DND-41 (cell line): ENCODE measurements around the gene CLASP1.
"Not testable (repeated sequence)": the region's sequence is repeated elsewhere in the genome, so short reads cannot be mapped to it uniquely, and the experiment has no call there.

Experiments
- ATAC-seq: fragments of 200-7000 bp; cut with Tn5 transposase; 3 replicates; pipeline ENCODE4 v1.9.1; 2021; ENCODE audit warnings: low read depth; ENCODE audit not compliant: insufficient read depth
- DNase-seq: peaks from one replicate; pipeline ENCODE4 v3.0.0-alpha.2; 2020
- H2AFZ ChIP-seq: 2 replicates; pipeline ENCODE4 v1.6.0; 2012; ENCODE audit warnings: low read depth, low read length
- H3K27ac ChIP-seq: 2 replicates; pipeline ENCODE4 v1.5.1; 2012; ENCODE audit warnings: low read length, inconsistent platforms
- H3K27me3 ChIP-seq: fragments of 200-600 bp; sonication (generic); 2 replicates; pipeline ENCODE4 v1.6.0; 2012; ENCODE audit warnings: low read length, mild to moderate bottlenecking, inconsistent platforms; ENCODE audit not compliant: insufficient read depth, poor library complexity
- H3K36me3 ChIP-seq: 2 replicates; pipeline ENCODE4 v1.5.1; 2012; ENCODE audit warnings: low read length, inconsistent platforms; ENCODE audit not compliant: insufficient read depth
- H3K4me1 ChIP-seq: 2 replicates; pipeline ENCODE4 v1.5.1; 2012; ENCODE audit warnings: mild to moderate bottlenecking, low read length; ENCODE audit not compliant: insufficient read depth
- H3K4me2 ChIP-seq: 2 replicates; pipeline ENCODE4 v1.6.0; 2012; ENCODE audit warnings: mild to moderate bottlenecking, moderate library complexity, low read length, inconsistent platforms; ENCODE audit not compliant: insufficient read depth
- H3K4me3 ChIP-seq, 2 experiments: fragments of 200-600 bp in 1 of 2; shearing (Covaris generic) in 1 of 2; 2 replicates each; pipeline ENCODE4 v1.5.1; 2012 to 2016; ENCODE audit warnings: inconsistent platforms in 2 of 2, low read length in 2 of 2, mild to moderate bottlenecking in 2 of 2, low read depth in 1 of 2, moderate library complexity in 1 of 2
- H3K79me2 ChIP-seq: 2 replicates; pipeline ENCODE4 v1.6.0; 2012; ENCODE audit warnings: low read length, inconsistent platforms; ENCODE audit not compliant: insufficient read depth
- H3K9ac ChIP-seq: 2 replicates; pipeline ENCODE4 v1.6.0; 2012; ENCODE audit warnings: low read depth, mild to moderate bottlenecking, inconsistent platforms, low read length, moderate library complexity
- H3K9me3 ChIP-seq: 2 replicates; pipeline ENCODE4 v1.5.1; 2012; ENCODE audit warnings: low read length, moderate library complexity, mild to moderate bottlenecking, inconsistent platforms; ENCODE audit not compliant: insufficient read depth, severe bottlenecking
- H4K20me1 ChIP-seq: 2 replicates; pipeline ENCODE4 v1.6.0; 2012; ENCODE audit warnings: low read length; ENCODE audit not compliant: insufficient read depth
- EZH2 ChIP-seq: IDR thresholded peaks from 3 replicates; pipeline ENCODE4 v1.6.1; 2012; ENCODE audit warnings: borderline replicate concordance, low read depth, mild to moderate bottlenecking, moderate library complexity, low read length, inconsistent platforms; ENCODE audit not compliant: severe bottlenecking
- TF ChIP-seq, protein P1 (sequence below): IDR thresholded peaks from 2 replicates; pipeline ENCODE4 v1.5.1; 2012; ENCODE audit warnings: borderline replicate concordance, low read length, moderate library complexity, mild to moderate bottlenecking; ENCODE audit not compliant: poor library complexity, severe bottlenecking; ENCODE audit errors: extremely low read depth

CLASP1 gene

DNA sequence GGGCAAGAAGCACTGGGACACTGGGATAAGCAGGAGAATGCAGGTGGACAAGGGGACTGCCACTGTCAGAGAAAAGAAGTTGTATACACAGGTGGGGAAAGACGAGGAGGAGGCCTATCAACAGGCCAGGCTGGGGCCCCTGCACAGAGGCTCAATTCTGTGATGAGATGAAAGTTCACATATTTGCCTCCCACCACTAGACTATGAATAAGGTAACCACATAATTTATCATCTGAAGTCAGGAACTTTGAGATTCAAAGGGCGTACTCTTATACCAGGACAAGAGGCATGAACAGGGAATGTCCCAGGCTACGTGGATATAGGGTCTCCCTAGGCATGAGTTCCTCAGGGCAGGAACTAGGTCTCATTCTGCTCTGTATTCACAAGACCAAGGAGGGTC lies 84.4 kb downstream of the CLASP1 start:
- TF ChIP-seq EZH2: no peak
- TF ChIP-seq, protein P1, sequence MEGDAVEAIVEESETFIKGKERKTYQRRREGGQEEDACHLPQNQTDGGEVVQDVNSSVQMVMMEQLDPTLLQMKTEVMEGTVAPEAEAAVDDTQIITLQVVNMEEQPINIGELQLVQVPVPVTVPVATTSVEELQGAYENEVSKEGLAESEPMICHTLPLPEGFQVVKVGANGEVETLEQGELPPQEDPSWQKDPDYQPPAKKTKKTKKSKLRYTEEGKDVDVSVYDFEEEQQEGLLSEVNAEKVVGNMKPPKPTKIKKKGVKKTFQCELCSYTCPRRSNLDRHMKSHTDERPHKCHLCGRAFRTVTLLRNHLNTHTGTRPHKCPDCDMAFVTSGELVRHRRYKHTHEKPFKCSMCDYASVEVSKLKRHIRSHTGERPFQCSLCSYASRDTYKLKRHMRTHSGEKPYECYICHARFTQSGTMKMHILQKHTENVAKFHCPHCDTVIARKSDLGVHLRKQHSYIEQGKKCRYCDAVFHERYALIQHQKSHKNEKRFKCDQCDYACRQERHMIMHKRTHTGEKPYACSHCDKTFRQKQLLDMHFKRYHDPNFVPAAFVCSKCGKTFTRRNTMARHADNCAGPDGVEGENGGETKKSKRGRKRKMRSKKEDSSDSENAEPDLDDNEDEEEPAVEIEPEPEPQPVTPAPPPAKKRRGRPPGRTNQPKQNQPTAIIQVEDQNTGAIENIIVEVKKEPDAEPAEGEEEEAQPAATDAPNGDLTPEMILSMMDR: no peak
- no peak for ATAC-seq

DNA sequence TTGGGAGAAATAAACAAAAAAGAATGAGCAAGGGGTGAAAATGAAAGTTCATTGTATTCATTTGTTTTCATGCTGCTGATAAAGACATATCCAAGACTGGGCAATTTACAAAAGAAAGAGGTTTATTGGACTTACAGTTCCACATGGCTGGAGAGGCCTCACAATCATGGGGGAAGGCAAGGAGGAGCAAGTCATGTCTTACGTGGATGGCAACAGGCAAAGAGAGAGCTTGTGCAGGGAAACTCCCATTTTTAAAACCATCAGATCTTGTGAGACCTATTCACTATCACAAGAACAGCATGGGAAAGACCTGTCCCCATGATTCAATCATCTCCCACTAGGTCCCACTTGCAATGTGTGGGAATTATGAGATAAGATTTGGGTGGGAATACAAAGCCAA lies 85.5 kb downstream of the CLASP1 start:
- not testable (repeated sequence) for H3K36me3 ChIP-seq

More for the DNA sequence above, 84.4 kb downstream of the CLASP1 start:
- Histone ChIP-seq H3K4me1 (no peaks in the 10 kb centered on the region), H3K27ac (no peak overlapping the region), H3K9me3 (no peaks in the 10 kb centered on the region), H3K27me3 (no peaks in the 10 kb centered on the region), H3K79me2 (peaks cover 97% of the 10 kb centered on the region), H3K4me2 (no peak overlapping the region), H3K4me3 (no peak overlapping the region), H4K20me1 (peaks cover 45% of the 10 kb centered on the region), H3K36me3 (no peaks in the 10 kb centered on the region), H3K9ac (no peak overlapping the region), H2AFZ (no peak overlapping the region)
- DNase-seq: no peak

DNA sequence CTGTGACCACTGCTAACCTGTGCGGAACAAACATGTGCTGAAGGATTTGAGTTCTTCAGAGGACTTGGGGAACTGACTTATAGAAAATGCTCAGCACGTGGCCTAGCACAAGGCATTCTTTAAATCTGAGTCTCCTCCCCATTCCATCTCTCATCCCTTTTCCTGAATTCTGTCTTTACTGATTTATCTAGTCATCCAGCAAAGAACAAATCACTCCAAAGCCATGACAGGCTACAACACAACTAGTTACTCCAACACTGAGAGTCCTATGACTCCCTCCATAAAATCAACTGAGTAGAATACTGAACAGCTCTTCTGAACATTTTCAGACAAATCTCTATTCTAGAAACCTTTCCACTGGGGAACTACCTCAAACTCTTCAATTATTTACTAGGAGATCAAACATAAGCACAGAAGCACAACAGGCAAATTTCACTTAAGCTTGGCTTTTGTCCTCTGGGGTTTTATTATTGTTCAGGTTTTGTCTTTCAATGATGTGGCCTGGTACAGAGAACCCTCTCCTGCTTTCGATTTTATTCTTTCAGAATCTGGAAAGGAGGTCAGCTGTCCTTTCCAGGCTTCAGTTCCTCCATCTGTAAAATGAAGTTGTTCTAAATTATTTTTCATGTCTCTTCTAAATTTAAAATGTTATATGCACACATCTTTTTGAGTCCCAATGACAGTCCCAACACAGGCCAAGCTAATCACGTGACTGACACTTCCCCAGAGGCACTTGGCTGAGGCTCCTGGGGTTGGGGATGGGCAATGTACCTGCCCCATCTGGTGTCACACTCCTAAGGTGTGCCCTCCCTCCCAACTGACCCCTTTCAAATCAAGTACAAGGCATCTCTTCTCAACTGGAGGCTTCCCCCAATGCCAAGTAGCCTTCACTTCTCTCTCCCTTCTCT lies 86.7 kb downstream of the CLASP1 start:
- Histone ChIP-seq H3K27me3 (no peaks in the 10 kb centered on the region), H3K79me2 (peaks cover 95% of the 10 kb centered on the region), H3K9me3 (no peaks in the 10 kb centered on the region), H2AFZ (no peak overlapping the region), H4K20me1 (peaks cover 40% of the 10 kb centered on the region), H3K4me1 (no peaks in the 10 kb centered on the region), H3K4me2 (no peak overlapping the region), H3K4me3 (no peak overlapping the region), H3K27ac (no peak overlapping the region), H3K9ac (no peak overlapping the region), H3K36me3 (no peaks in the 10 kb centered on the region)
- no peak for TF ChIP-seq EZH2
- TF ChIP-seq, protein P1: no peak
- DNase-seq (no peak), ATAC-seq (no peak)

More for the DNA sequence above, 85.5 kb downstream of the CLASP1 start:
- not testable (repeated sequence) for H3K9me3 ChIP-seq, H3K4me2 ChIP-seq, DNase-seq, H3K4me1 ChIP-seq, H3K27ac ChIP-seq, ATAC-seq, H2AFZ ChIP-seq, H3K27me3 ChIP-seq, H3K4me3 ChIP-seq, H3K9ac ChIP-seq
- peaks cover 45% of the 10 kb centered on the region for H4K20me1 ChIP-seq
- peaks cover 96% of the 10 kb centered on the region for H3K79me2 ChIP-seq

DNA sequence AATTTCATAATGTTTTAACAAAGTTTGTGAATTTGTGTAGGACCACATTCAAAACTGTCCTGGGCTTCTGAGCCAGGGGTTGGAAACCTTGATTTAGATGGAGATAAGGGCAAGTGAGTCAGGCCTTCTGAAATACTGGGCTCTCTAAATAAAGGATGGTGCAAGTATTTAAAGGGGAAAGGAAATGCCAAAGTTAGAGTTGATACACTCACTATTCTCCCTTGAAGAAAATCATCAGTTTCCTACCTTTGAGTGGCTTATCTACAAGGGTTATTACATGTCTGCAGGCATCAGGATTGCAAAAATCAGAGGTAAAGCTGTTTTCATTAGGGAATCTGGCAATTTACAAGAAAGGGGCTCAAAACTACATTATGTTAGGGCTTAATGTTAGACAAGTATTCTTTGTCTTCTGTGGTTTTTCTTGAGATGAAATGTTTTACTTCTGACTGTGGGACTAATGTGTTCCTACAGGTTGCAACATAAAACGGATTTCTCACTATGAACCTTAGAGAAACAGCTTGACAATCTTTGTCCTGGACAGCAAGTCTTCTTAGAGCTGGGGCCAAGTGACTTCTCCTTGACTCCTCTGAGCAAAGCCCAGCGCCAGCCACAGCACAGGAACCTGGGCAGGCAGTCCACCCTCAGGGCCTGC lies 87.5 kb downstream of the CLASP1 start:
- peaks cover 32% of the 10 kb centered on the region for H4K20me1 ChIP-seq
- peaks cover 91% of the 10 kb centered on the region for H3K79me2 ChIP-seq
- H3K4me2 ChIP-seq: no peak overlapping the region

More for the DNA sequence above, 87.5 kb downstream of the CLASP1 start:
- no peak overlapping the region for H3K9ac ChIP-seq
- no peaks in the 10 kb centered on the region for H3K27me3 ChIP-seq
- no peak for ATAC-seq
- H3K9me3 ChIP-seq: no peaks in the 10 kb centered on the region
- no peaks in the 10 kb centered on the region for H3K4me1 ChIP-seq
- no peak overlapping the region for H3K27ac ChIP-seq
- H3K4me3 ChIP-seq: no peak overlapping the region
- TF ChIP-seq, protein P1: no peak
- no peak for TF ChIP-seq EZH2
- H2AFZ ChIP-seq: no peak overlapping the region
- H3K36me3 ChIP-seq: no peaks in the 10 kb centered on the region
- DNase-seq: no peak
